HG03159 (cell line): ENCODE measurements around the gene ARHGAP32.
"Not testable (repeated sequence)": the region's sequence is repeated elsewhere in the genome, so short reads cannot be mapped to it uniquely, and the experiment has no call there.

Experiments
- ATAC-seq: cut with Tn5 transposase; IDR thresholded peaks from one replicate; pipeline ENCODE4 v1.9.1; 2021; ENCODE audit warnings: mild to moderate bottlenecking, moderate library complexity; ENCODE audit not compliant: unreplicated experiment

Gene ARHGAP32

DNA sequence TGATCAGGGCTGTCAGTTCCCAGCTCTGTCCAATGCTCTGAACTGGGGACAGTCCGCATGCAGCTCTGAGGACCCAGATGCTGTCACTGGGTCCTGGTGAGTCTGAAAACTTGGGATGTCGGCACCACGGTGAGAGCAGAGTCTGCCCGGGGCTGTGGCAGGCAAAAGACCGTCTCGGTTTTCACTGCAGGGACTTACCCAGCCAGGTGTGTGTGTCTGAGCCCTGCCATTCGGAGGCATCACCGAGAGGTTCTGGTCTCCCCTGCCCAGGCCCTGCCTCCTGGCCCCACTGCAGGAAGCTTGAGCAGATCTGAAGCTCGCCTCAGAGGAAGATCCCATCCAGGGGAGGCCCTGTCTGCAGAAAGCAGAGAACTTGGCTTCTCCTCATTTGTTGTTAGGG, 254.6 kb downstream of the ARHGAP32 start:
- no peak for ATAC-seq

DNA sequence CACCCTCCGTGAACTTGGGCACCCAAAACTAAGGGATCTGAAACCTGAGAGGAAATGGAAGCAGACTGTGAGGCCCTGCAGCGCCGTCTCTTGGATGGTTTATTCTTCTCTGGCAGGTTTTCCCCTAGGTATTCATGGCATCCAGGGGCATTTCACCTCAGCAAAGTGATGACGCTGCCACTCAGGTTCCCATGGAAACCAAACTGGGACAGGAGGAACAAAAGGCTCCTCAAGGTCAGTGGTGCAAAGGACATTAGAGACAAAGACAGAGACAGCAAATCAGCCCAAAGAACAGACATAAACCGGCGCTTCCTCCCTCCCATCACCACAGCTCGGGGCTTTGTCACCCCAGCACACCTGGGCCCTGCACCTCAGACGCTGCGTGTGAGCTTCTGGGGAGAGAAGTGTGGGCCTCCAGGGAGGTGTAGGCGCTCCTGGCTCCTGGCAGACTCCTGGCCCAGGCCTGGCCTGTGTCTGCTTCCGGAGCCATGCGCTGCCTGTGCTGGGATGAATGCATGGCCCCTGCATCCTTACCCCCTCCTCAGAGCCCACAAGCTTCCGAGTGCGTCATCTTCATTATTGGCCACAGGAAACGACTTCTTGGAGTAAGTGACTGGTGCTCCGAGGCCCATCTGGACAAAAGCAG, 255.4 kb downstream of the ARHGAP32 start:
- no peak for ATAC-seq

DNA sequence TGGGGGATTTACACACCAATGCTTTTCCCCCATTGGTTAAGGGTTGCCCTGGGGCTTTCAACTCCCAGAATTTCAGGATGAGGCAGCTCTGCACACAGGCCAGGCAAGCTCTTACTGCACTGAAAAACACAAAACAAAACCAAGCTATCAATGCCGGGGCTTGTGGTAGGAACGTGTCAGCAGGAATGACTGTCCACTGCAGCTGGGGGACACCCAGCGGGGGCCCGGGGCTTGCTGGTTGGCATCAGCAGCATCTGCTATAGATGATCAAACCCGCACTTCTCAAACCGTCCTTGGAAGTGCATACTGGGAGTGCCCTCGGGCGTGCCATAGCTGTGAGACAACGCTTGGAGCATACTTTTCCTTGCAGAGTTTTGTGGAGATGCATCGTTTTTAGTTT, 257.2 kb downstream of the ARHGAP32 start:
- no peak for ATAC-seq

DNA sequence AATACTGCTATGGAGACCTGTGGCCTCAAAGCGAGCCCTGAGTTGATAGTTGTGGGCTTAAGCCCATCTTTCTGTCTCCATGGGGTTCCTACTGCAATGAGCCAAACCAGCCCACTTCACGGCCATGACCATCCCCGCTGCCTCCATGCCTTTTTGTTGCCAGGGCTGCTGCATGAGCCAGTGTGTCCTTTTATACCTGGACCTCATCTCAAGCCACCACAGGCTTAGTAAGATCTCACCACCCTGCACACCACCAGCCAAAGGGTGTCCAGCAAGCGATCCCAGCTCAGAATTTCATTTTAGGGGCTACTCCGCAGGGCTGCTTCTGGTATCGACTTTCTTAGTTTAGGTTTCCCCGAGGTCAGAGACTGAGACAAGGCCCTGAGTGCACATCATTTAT, 257.8 kb downstream of the ARHGAP32 start:
- no peak for ATAC-seq

DNA sequence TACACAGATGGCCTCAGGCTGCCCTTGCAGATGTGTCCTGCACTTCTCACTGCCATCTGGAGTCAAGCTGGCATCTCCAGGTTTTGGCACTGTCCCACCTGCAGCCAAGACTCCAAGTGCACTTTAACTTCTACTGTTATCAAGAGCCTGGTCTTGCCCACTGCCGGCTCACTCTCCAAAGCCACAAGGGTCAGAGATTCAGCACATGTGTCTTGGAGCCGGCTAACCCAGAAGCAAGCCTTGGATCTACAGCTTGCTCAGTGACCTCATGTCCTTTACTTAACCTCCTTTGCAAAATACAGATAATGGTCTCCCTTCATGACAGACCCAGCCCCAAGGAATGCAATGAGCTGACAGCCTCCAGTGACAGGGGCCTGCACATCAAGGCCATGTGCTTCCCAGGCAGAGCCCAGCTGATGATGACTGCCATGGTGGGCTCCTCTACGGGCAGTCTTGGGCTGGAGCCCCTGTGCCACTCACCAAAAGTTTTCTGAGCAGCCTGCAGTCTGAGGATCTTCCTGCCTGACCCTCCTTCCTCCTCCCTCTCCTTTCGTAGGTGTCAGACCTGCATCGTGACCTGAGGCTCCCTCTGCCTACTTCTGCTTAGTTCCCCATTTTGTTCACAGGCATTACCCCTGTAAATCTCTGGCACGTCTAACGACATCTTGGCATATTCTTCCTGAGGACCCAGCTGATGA, 258.5 kb downstream of the ARHGAP32 start:
- no peak for ATAC-seq

DNA sequence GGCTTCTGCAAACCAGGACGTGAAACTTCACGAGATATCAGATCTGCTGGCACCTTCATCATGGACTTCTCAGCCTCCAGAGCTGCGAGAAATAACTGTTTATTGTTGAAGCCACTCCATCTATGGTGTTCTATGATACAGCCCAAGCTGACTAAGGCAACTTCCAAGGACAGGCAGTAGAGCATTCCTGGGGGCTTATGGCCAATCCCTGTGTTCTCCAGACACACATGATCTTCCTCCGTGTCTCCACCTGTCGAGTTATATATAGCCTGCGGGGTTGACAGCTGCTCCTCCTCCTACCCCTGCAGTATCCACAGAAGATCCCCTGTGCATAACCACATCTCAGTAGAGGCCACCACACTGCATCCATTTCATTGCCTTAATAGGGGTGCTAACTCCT, 260.5 kb downstream of the ARHGAP32 start:
- ATAC-seq: no peak

DNA sequence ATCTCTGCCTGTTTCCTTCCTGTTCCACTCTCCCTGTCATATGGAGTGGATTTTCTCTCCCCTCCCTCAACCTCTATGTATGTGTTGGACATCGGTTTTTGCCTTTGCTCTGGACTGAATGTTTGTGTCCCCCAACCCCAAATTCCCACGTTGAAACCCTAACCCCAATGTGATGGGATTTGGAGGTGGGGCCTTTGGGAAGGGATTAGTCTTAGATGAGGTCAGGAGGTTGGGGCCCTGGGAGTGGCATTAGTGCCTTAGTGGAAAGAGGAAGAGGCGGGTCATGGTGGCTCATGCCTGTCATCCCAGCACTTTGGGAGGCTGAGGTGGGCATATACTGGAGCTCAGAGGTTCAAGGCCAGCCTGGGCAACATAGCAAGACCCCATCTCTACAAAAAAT, 261.1 kb downstream of the ARHGAP32 start:
- ATAC-seq: no peak

DNA sequence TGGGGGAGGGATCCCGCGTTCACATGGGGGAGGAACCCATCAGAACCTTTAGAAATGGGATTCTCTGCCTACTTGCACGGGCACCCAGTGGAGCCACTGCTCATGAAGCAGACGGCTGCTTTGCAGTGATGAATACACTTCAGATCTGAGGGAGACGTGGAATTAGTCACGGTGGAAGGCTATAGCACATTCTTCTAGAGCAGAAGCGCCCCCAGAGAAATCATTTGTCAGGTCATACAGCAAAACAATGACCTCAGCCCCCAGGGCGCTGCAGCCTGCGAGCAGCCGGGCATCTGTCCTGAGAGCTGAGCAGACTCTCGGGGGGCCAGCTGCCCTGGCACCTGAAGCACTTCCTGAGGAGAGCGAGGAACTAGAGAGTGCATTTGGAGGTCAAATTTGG, 262.1 kb downstream of the ARHGAP32 start:
- ATAC-seq: no peak

DNA sequence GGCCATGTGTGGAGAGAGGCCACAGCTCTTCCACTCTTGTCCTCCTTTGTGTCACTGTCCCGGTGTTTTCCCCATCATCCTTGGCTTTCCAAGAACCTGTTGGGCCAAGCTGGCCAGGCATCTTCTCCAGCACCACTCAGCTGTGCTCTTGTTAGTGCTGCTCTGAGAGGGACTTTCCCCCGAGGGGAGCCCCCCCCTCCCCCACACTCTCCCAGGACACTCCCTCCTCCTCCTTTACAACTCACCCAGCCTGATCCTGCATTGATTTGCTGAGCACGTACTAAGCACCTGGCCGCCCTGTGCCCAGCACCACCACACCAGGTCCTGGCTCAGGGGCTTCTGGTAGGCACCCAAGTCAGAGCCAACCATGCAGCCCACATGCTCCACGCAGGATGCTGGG, 262.7 kb downstream of the ARHGAP32 start:
- ATAC-seq: no peak

DNA sequence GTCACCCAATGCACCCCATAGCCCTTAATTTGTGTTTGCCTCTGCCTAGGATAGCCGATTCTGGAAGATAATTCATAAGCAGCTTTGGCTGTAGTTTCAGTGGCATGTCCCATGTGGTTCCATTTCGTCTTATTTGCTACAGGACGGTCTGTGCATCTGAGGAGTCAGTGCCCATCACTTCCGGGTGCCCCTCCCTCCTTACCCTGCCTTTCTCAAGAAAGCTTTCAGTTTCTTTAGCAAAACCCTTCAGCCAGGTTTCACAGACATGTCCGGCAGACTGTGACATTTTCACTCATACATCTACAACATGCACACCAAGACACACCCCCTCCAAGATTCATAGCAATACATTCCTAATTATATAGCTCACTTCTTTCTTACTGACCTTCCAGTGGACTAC, 263.7 kb downstream of the ARHGAP32 start:
- ATAC-seq: peak; percentile 97

DNA sequence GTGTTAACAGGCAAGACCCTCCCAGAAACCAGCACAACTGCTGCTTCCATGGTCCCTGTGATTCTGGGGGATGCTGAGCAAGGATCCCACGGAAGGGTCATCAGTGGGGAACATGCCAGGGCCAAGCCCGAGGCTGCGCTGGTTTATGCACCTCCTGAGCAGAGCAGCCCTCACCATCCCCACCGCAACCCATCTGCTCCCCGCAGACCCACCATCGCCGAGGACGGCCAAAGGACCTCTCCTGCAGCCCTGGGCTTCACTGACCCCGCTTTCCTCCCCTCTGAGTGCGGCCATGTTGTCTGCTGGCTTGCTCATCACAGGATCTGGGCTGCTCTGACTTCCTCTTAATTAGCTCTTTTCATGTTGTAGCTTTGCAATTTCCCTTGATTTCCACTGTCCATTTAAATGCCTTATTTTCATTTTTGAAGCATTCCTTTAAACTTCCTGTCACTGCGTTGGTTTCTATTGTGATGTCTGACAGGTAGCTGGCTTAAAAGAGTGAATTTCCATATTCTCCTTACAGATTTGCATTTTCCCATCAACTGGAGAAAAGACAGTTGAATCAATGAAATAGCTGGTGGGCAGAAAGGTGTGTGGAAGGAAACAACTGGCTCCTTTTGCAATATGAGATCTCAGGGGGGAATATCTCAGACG, 264.3 kb downstream of the ARHGAP32 start:
- no peak for ATAC-seq

DNA sequence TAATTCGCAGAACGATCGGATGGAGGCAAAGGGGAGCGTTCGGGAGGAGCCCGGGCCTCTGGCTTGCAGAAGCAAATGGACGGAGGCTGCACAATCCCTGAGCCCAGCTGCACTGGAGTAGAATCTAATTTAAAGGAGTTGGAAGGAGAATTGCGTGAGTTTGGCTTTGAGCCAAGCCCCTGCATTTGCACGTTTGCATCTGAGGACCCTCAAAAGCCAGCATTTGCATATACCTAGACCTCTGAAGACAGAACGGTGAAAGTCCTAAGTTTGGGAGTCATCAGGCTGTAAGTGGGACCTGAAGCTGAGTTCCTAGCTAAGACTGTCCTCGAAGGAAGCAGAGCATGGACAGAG, 265.0 kb downstream of the ARHGAP32 start:
- ATAC-seq: no peak

DNA sequence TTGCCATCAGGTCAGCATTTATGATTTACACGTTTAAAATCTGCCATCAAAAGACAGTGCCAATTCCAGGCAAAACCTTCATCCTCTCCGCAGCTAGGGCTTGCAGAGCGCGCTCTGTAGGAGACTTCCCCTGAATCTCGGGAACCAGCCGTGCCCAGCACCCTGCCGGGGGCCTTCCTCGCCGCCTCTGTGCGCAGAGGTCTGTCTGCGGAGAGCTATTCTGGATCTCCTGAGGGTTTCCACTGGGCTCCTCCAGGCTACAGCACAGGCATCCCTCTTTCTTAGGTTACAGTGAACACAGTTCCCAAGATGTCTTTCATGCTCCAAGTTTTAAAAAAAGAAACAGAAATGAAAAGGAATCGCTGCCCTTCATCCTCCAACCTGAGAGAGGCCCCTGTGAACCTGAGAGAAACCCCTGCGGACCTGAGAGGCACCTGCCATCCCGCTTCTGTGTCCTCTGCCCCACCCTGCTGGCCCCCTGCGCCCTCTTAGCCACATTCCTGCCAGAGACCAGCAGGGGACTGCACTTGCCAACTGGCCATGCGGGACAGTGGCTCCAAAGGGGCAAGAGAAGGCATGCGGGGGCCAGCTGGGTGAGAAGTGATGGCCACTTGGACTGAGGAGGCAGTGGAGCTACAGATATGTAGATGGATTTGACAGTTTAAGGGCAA, 265.6 kb downstream of the ARHGAP32 start:
- no peak for ATAC-seq

DNA sequence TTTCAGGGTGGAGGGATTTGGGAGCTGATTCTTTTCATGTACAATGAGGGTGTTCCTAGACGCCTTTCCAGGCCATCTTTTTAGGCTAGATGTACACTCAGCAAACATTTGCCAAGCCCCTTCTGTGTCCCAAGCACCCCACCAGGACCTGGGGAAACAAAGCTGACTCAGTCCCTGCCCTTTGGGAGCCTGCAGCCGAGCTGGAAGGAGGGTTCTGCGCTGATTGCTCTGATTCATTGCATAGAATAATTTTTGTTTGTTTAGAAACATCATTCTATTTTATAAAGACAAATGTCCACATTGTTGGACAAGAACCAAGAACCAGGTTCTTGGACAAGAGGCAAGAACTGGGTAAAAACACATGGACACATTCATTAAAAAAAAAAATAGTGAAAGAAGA, 266.1 kb downstream of the ARHGAP32 start:
- no peak for ATAC-seq

DNA sequence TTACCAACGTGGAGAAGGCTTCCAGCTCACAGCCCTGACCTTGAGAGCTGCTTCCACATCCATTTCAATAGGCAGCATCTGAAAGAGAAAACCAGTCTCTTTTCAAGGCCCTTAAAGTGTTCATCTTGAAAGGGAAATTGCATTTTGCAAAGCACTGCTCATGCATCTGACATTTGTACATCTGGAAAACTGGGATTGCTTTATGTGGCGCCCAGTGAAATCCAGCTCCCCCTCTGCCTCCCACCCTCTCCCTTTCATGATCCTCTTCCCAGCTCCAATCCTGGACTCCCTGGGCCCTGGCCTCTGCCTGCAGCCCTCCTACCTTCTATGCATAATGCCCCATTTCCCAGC, 266.9 kb downstream of the ARHGAP32 start:
- no peak for ATAC-seq

DNA sequence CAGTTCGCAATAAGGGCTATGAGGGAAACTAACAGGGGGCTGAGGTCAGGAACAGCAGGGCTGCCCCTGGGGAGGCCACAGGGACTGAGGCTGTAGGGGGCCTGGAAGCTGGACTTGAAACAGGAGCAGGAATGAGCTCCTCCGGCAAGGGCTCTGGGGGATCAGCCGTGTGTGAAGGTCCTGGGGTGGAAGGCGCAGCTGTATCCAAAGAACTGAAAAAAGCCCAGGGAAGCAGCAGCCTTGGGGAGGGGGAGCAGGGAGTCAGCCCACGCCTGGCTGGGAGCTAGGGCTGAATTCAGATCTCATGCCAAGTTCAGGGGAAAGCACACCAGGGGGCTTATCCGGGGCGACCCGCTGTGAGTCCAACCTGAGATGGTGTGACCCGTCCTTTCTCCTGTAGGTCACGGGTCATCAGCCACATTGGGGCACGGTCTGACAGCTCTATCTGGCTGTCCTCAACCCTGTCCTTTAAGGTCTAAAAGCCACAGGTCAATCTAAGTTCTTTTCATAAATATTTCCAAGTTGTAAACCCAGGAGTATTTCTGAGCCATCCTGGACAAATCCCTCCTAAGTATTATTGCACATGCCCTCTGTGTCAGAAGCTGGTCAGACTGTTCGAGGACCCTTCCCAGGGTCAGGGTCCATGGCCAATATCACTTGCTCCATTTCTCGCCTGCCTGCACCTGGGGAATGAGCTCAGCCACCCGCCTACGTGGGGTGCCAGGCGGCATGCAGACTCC, 267.4 kb downstream of the ARHGAP32 start:
- ATAC-seq: no peak

DNA sequence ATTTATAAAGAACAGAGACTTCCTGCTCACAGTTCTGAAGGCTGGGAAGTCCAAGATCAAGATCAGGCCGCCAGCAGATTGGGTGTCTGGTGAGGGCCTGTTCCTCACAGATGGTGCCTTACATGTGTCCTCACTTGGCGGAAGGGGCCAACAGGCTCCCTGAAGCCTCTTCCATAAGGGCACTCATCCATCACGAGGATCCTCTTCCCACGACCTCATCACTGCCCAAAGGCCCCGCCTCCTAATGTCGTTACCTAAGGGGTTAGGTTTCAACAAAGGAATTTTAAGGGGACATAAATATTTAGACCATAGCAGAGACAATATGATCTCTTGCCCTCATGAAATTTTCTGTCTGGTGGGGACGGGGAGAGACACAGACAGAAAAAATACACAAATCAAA, 268.0 kb downstream of the ARHGAP32 start:
- ATAC-seq: no peak

DNA sequence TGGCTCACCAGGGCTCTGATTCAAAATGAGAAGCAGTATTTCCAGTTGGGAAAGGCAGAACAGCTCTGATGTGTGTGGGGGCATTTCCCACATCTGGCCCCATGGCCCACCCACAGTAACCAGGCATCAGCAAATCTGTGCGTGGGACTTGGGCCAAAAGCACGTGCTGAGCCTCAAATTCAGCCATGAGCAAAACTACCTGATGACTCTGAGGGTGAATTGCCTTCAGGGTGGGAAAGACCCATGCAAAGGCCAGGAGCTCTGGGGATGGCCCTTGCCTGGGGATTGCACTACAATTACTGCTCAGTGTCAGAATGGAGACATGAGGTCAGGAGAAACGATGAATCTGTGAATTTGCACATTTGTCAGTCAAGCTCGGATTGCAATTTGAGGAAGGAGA, 270.3 kb downstream of the ARHGAP32 start:
- no peak for ATAC-seq

DNA sequence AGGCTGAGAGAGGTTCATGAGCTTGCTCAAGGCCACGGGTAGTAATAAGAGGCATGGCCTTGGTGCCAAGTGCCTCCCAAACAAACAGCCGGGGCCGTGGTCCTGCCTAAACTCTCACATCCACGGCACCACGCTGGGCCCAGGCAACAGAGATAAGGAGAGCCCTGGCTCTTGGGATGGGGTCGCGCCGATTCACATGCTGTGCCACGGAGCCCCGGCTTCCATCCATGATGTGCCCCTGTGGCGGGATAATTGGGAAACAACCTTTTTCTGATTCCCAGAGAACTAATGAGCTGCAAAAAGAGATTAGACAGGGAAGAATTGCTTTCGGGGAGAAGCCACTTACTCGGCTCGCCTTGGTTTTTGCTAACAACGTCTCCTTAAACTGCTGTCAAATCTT, 271.5 kb downstream of the ARHGAP32 start:
- ATAC-seq: no peak

DNA sequence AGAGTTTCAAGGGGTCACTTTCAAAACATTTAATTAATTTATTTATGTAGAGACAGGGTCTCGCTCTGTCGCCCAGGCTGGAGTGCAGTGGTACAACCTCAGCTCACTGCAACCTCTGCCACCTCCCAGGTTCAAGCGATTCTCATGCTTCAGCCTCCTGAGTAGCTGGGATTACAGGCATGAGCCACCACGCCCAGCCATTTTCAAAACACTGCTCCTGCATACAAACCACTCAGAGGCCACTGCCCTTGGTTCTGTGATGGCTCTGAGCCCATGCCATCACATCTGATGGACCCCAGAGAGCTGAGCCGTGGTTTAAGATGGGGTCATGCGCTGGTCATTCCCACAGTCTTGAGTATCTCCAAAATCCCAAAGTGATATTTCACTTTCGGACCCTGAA, 272.5 kb downstream of the ARHGAP32 start:
- ATAC-seq: not testable (repeated sequence)

DNA sequence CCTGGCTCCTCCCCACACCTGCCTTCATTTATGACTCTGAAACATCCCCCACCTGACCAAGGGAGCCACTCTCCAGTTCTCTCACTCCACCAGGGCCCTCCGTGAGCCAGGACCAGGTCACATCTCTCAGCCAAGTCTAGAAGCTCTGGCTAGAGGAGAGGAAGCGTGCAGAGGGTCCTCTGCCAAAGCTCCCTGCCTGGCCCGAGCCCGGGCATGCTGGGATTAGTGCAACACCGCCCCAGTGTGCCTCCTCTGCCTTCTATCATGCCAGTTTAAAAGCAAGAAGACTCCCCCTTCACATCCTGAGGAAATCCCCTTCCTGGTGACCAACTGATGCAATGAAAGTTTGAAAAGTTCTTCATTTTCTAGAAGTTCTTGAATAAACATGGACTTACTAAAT, 272.9 kb downstream of the ARHGAP32 start:
- ATAC-seq: no peak
